Activated naive CD8-positive, alpha-beta T cell treated with anti-CD3 and anti-CD28 coated beads for 36 hours (primary cell): ENCODE measurements around the gene OCA2. TPM values are rescaled to one million over a fixed set of nuclear protein-coding genes. Genes with fewer than 3 reads are reported as not detected.

Source experiments
- DNase-seq: peaks from one replicate; pipeline ENCODE4 v3.0.0; 2021
- H3K27ac Mint-ChIP-seq: one replicate; pipeline ENCODE4 v1.8.0; 2022; ENCODE audit warnings: mild to moderate bottlenecking, moderate library complexity, mixed read lengths
- H3K27me3 Mint-ChIP-seq: one replicate; pipeline ENCODE4 v1.8.0; 2022; ENCODE audit warnings: mild to moderate bottlenecking, mixed read lengths
- H3K36me3 Mint-ChIP-seq: one replicate; pipeline ENCODE4 v1.8.0; 2021; ENCODE audit warnings: mild to moderate bottlenecking, mixed read lengths
- H3K4me1 Mint-ChIP-seq: one replicate; pipeline ENCODE4 v1.8.0; 2021; ENCODE audit warnings: mixed read lengths
- H3K4me3 Mint-ChIP-seq: one replicate; pipeline ENCODE4 v1.8.0; 2022; ENCODE audit warnings: mild to moderate bottlenecking, moderate library complexity, mixed read lengths
- H3K9me3 Mint-ChIP-seq: one replicate; pipeline ENCODE4 v1.8.0; 2022; ENCODE audit warnings: mixed read lengths
- total RNA-seq, 2 experiments: library from RNA; stranded (reverse); gene quantifications; one replicate each; pipeline ENCODE4 v1.2.3, GENCODE V29; 2021

OCA2 gene
- total RNA-seq, 2 experiments from 2014 or later = not detected

GRCh38 chr15:28101201-28101600, 2.1 kb upstream of the OCA2 start:
- Mint-ChIP-seq H3K36me3 (no peaks in the 10 kb centered on the region), H3K27ac (no peak overlapping the region), H3K4me1 (peaks cover 4% of the 10 kb centered on the region), H3K9me3 (no peaks in the 10 kb centered on the region), H3K4me3 (no peak overlapping the region), H3K27me3 (peaks cover 64% of the 10 kb centered on the region)
- DNase-seq = no peak

- no peak for DNase-seq
- Mint-ChIP-seq H3K27me3 (peaks cover 64% of the 10 kb centered on the region), H3K9me3 (no peaks in the 10 kb centered on the region), H3K27ac (no peak overlapping the region), H3K4me1 (peaks cover 8% of the 10 kb centered on the region), H3K36me3 (no peaks in the 10 kb centered on the region), H3K4me3 (no peak overlapping the region)
Observed at GRCh38 chr15:28100516-28101195, 1.5 kb upstream of the OCA2 start.

- H3K27ac Mint-ChIP-seq = no peak overlapping the region
- peaks cover 9% of the 10 kb centered on the region for H3K4me1 Mint-ChIP-seq
- H3K4me3 Mint-ChIP-seq = no peak overlapping the region
- H3K36me3 Mint-ChIP-seq = no peaks in the 10 kb centered on the region
- DNase-seq = no peak
- peaks cover 60% of the 10 kb centered on the region for H3K27me3 Mint-ChIP-seq
- no peaks in the 10 kb centered on the region for H3K9me3 Mint-ChIP-seq
Observed at GRCh38 chr15:28099555-28100140, 533 bp upstream of the OCA2 start.

- Mint-ChIP-seq H3K4me3 (no peak overlapping the region), H3K27me3 (peaks cover 61% of the 10 kb centered on the region), H3K36me3 (no peaks in the 10 kb centered on the region), H3K27ac (no peak overlapping the region), H3K4me1 (peaks cover 9% of the 10 kb centered on the region), H3K9me3 (no peaks in the 10 kb centered on the region)
- DNase-seq = no peak
Observed at GRCh38 chr15:28098360-28098765, 752 bp downstream of the OCA2 start.

GRCh38 chr15:28097656-28098359, 1.3 kb downstream of the OCA2 start:
- Mint-ChIP-seq H3K4me1 (peaks cover 9% of the 10 kb centered on the region), H3K27me3 (peaks cover 63% of the 10 kb centered on the region), H3K27ac (no peak overlapping the region), H3K36me3 (no peaks in the 10 kb centered on the region), H3K4me3 (peak overlapping the region; percentile 23), H3K9me3 (no peaks in the 10 kb centered on the region)
- DNase-seq = no peak

DNA sequence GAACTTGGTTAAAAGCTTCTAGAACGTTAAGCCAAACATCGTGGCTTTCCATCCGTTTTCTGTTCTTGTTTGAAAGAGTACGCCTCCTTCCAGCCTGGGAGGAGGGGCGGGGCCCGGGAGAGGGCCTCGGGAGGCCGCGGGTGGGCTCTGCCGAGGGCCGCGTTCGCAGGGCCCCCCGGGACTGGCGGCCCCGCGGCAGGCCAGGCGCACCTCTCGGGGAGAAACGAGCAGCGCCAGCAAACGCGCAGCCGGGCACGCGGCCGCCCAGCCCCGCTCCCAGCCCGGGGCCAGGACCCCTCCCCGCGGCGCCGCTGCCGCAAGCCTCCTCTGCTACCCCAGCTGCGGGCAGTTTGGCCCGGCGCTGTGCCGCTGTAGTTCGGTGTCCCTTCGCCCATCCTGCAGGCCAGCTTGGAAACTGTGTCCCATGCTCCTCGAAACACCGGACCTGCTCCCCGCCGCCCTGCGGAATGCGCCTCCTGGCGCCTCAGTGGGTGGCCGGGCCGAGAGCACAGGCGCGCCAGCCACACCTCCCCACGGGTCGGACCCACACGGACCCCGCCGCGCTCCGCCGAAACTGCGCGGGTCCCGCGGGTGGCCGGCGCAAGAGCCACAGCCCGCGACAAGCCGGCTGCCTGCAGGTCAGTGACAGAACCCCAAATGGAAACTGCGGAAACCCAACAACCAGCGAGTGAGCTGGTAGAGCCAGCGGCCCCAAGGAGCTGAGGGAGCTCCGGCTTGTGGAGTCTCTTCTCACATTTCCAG, 2.3 kb downstream of the OCA2 start:
- H3K36me3 Mint-ChIP-seq = no peaks in the 10 kb centered on the region
- H3K4me3 Mint-ChIP-seq = peak overlapping the region; percentile 9
- no peak for DNase-seq
- no peaks in the 10 kb centered on the region for H3K9me3 Mint-ChIP-seq
- peaks cover 73% of the 10 kb centered on the region for H3K27me3 Mint-ChIP-seq
- no peak overlapping the region for H3K27ac Mint-ChIP-seq
- H3K4me1 Mint-ChIP-seq = peaks cover 9% of the 10 kb centered on the region

GRCh38 chr15:28096411-28096669, 2.8 kb downstream of the OCA2 start:
- H3K27me3 Mint-ChIP-seq = peaks cover 78% of the 10 kb centered on the region
- peaks cover 3% of the 10 kb centered on the region for H3K36me3 Mint-ChIP-seq
- no peak overlapping the region for H3K27ac Mint-ChIP-seq
- H3K9me3 Mint-ChIP-seq = no peaks in the 10 kb centered on the region
- H3K4me1 Mint-ChIP-seq = peaks cover 9% of the 10 kb centered on the region
- H3K4me3 Mint-ChIP-seq = peak overlapping the region; percentile 82
- no peak for DNase-seq

- H3K36me3 Mint-ChIP-seq = peaks cover 11% of the 10 kb centered on the region
- DNase-seq = peak; percentile 36
- H3K27ac Mint-ChIP-seq = no peak overlapping the region
- H3K27me3 Mint-ChIP-seq = peaks cover 84% of the 10 kb centered on the region
- peak overlapping the region; percentile 82 for H3K4me3 Mint-ChIP-seq
- H3K9me3 Mint-ChIP-seq = peaks cover 9% of the 10 kb centered on the region
- H3K4me1 Mint-ChIP-seq = peaks cover 9% of the 10 kb centered on the region
Observed at GRCh38 chr15:28094732-28095521, 4.2 kb downstream of the OCA2 start.

GRCh38 chr15:28093752-28094535, 5.2 kb downstream of the OCA2 start:
- peaks cover 7% of the 10 kb centered on the region for H3K4me1 Mint-ChIP-seq
- peaks cover 86% of the 10 kb centered on the region for H3K27me3 Mint-ChIP-seq
- peaks cover 11% of the 10 kb centered on the region for H3K36me3 Mint-ChIP-seq
- no peak overlapping the region for H3K27ac Mint-ChIP-seq
- no peak for DNase-seq
- peaks cover 15% of the 10 kb centered on the region for H3K9me3 Mint-ChIP-seq
- no peak overlapping the region for H3K4me3 Mint-ChIP-seq

DNA sequence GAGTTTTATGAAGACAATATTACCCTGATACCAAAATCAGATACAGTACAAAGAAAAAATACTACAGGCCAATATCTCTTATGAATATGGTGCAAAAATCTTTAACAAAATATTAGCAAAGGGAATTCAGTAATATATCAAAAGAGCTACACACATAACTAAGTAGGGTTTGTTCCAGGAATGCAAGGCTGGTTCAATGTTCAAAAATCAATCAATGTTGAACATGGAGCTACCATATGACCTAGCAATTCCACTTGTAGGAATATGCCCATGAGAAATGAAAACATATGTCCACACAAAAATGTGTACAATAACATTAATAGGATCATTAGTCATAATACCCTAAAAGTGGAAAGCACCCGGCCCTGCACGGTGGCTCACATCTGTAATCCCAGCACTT, 7.8 kb downstream of the OCA2 start:
- H3K4me1 Mint-ChIP-seq = peaks cover 10% of the 10 kb centered on the region
- peaks cover 90% of the 10 kb centered on the region for H3K27me3 Mint-ChIP-seq
- H3K9me3 Mint-ChIP-seq = peaks cover 18% of the 10 kb centered on the region
- H3K4me3 Mint-ChIP-seq = no peak overlapping the region
- no peak for DNase-seq
- peaks cover 15% of the 10 kb centered on the region for H3K36me3 Mint-ChIP-seq
- H3K27ac Mint-ChIP-seq = no peak overlapping the region

- peaks cover 18% of the 10 kb centered on the region for H3K9me3 Mint-ChIP-seq
- no peak overlapping the region for H3K27ac Mint-ChIP-seq
- no peak overlapping the region for H3K4me3 Mint-ChIP-seq
- peaks cover 59% of the 10 kb centered on the region for H3K27me3 Mint-ChIP-seq
- DNase-seq = peak; percentile 45
- peaks cover 12% of the 10 kb centered on the region for H3K36me3 Mint-ChIP-seq
- H3K4me1 Mint-ChIP-seq = peaks cover 6% of the 10 kb centered on the region
Observed at GRCh38 chr15:28086175-28086703, 12.9 kb downstream of the OCA2 start.

- Mint-ChIP-seq H3K4me3 (no peak overlapping the region), H3K36me3 (peaks cover 8% of the 10 kb centered on the region), H3K27me3 (peaks cover 54% of the 10 kb centered on the region), H3K9me3 (peaks cover 16% of the 10 kb centered on the region), H3K4me1 (peaks cover 6% of the 10 kb centered on the region), H3K27ac (no peak overlapping the region)
- no peak for DNase-seq
Observed at GRCh38 chr15:28085489-28086174, 13.5 kb downstream of the OCA2 start.

DNA sequence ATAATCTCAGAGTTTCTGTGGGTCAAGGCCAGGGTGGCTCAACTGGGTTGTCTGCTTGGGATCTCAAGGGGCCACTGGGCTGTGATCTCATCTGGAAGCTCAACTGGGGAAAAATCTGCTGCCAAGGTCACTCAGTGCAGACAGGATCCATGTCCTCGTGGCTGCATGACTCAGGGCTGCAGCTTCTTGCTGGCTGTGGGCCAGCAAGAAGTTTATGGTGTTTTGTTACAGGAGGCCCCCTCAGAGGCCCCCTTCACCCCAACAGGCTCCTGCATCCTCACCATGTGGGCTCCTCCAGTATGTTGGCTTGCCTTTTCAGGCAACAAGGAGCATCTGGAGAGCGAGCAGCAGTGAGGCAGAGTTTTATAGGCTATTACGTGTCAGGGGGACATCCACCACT, 14.6 kb downstream of the OCA2 start:
- Mint-ChIP-seq H3K27me3 (peaks cover 52% of the 10 kb centered on the region), H3K36me3 (peaks cover 4% of the 10 kb centered on the region), H3K27ac (no peak overlapping the region), H3K9me3 (peaks cover 7% of the 10 kb centered on the region), H3K4me3 (no peak overlapping the region), H3K4me1 (peaks cover 6% of the 10 kb centered on the region)
- DNase-seq = no peak
